22Rv1 (cell line): ENCODE results near the gene ABTB2.

Experiments
- CTCF ChIP-seq: fragments of 450-650 bp; IDR thresholded peaks from 2 replicates; pipeline ENCODE4 v1.5.1; 2017; ENCODE audit warnings: mild to moderate bottlenecking
- ZFX ChIP-seq: fragments of 450-650 bp; IDR thresholded peaks from 2 replicates; pipeline ENCODE4 v1.6.1; 2017; ENCODE audit warnings: antibody characterized with exemption, borderline replicate concordance

GRCh38 chr11:34261820-34262219, 96.0 kb downstream of the ABTB2 start:
- TF ChIP-seq CTCF: no peak
- TF ChIP-seq ZFX: no peak
